ENCODE data around the gene RFX8.

Gene RFX8

GRCh38 chr2:101492936-101493473 is 18.1 kb upstream of the RFX8 start:
- H3K36me3 ChIP-seq (ENCODE audit: control insufficient read depth in 5 of 5, insufficient read depth in 5 of 5, low read length in 5 of 5), result no peaks in the 10 kb centered on the region
- H3K4me3 ChIP-seq (ENCODE audit: low read depth in 1 of 5, low read length in 5 of 5), result no peak overlapping the region
- H3K9me3 ChIP-seq (ENCODE audit: control insufficient read depth in 5 of 5, low read length in 5 of 5), result peaks cover 0 to 7% (median 0%) of the 10 kb centered on the region in 5 donors
- no peaks in the 10 kb centered on the region for H3K27me3 ChIP-seq (ENCODE audit: control insufficient read depth in 5 of 5, insufficient read depth in 4 of 5, low read length in 5 of 5)
- H3K9ac ChIP-seq (ENCODE audit: low read length in 5 of 5), result no peak overlapping the region
- H3K4me1 ChIP-seq (ENCODE audit: control insufficient read depth in 5 of 5, insufficient read depth in 5 of 5, low read length in 5 of 5), result no peaks in the 10 kb centered on the region
- H3K27ac ChIP-seq (ENCODE audit: low read depth, low read length), result no peak overlapping the region

GRCh38 chr2:101486994-101487393 is 12.1 kb upstream of the RFX8 start:
- H3K36me3 ChIP-seq (ENCODE audit: control insufficient read depth in 5 of 5, insufficient read depth in 5 of 5, low read length in 5 of 5), result no peaks in the 10 kb centered on the region
- peaks cover 0 to 11% (median 0%) of the 10 kb centered on the region in 5 donors for H3K4me1 ChIP-seq (ENCODE audit: control insufficient read depth in 5 of 5, insufficient read depth in 5 of 5, low read length in 5 of 5)
- H3K9ac ChIP-seq (ENCODE audit: low read length in 5 of 5), result no peak overlapping the region
- no peak overlapping the region for H3K4me3 ChIP-seq (ENCODE audit: low read depth in 1 of 5, low read length in 5 of 5)
- H3K27me3 ChIP-seq (ENCODE audit: control insufficient read depth in 5 of 5, insufficient read depth in 4 of 5, low read length in 5 of 5), result no peaks in the 10 kb centered on the region
- H3K9me3 ChIP-seq (ENCODE audit: control insufficient read depth in 5 of 5, low read length in 5 of 5), result peaks cover 0 to 7% (median 0%) of the 10 kb centered on the region in 5 donors
- no peak overlapping the region for H3K27ac ChIP-seq (ENCODE audit: low read depth, low read length)

GRCh38 chr2:101486258-101486701 is 11.4 kb upstream of the RFX8 start:
- H3K27ac ChIP-seq (ENCODE audit: low read depth, low read length), result no peak overlapping the region

GRCh38 chr2:101485856-101486255 is 10.9 kb upstream of the RFX8 start:
- H3K27ac ChIP-seq (ENCODE audit: low read depth, low read length), result no peak overlapping the region
- peaks cover 0 to 3% (median 0%) of the 10 kb centered on the region in 5 donors for H3K27me3 ChIP-seq (ENCODE audit: control insufficient read depth in 5 of 5, insufficient read depth in 4 of 5, low read length in 5 of 5)
- peaks cover 0 to 11% (median 0%) of the 10 kb centered on the region in 5 donors for H3K4me1 ChIP-seq (ENCODE audit: control insufficient read depth in 5 of 5, insufficient read depth in 5 of 5, low read length in 5 of 5)
- peaks cover 0 to 7% (median 0%) of the 10 kb centered on the region in 5 donors for H3K9me3 ChIP-seq (ENCODE audit: control insufficient read depth in 5 of 5, low read length in 5 of 5)
- H3K4me3 ChIP-seq (ENCODE audit: low read depth in 1 of 5, low read length in 5 of 5), result no peak overlapping the region
- H3K9ac ChIP-seq (ENCODE audit: low read length in 5 of 5), result no peak overlapping the region
- no peaks in the 10 kb centered on the region for H3K36me3 ChIP-seq (ENCODE audit: control insufficient read depth in 5 of 5, insufficient read depth in 5 of 5, low read length in 5 of 5)

More at GRCh38 chr2:101486258-101486701, 11.4 kb upstream of the RFX8 start:
- Histone ChIP-seq H3K27me3 (ENCODE audit: control insufficient read depth in 5 of 5, insufficient read depth in 4 of 5, low read length in 5 of 5) (no peaks in the 10 kb centered on the region), H3K4me1 (ENCODE audit: control insufficient read depth in 5 of 5, insufficient read depth in 5 of 5, low read length in 5 of 5) (peaks cover 0 to 11% (median 0%) of the 10 kb centered on the region in 5 donors), H3K36me3 (ENCODE audit: control insufficient read depth in 5 of 5, insufficient read depth in 5 of 5, low read length in 5 of 5) (no peaks in the 10 kb centered on the region), H3K9ac (ENCODE audit: low read length in 5 of 5) (no peak overlapping the region), H3K9me3 (ENCODE audit: control insufficient read depth in 5 of 5, low read length in 5 of 5) (peaks cover 0 to 7% (median 0%) of the 10 kb centered on the region in 5 donors), H3K4me3 (ENCODE audit: low read depth in 1 of 5, low read length in 5 of 5) (no peak overlapping the region)

- Histone ChIP-seq H3K27ac (ENCODE audit: low read depth, low read length) (no peak overlapping the region), H3K9ac (ENCODE audit: low read length in 5 of 5) (no peak overlapping the region), H3K27me3 (ENCODE audit: control insufficient read depth in 5 of 5, insufficient read depth in 4 of 5, low read length in 5 of 5) (peaks cover 0 to 5% (median 0%) of the 10 kb centered on the region in 5 donors), H3K4me3 (ENCODE audit: low read depth in 1 of 5, low read length in 5 of 5) (no peak overlapping the region), H3K4me1 (ENCODE audit: control insufficient read depth in 5 of 5, insufficient read depth in 5 of 5, low read length in 5 of 5) (no peaks in the 10 kb centered on the region), H3K9me3 (ENCODE audit: control insufficient read depth in 5 of 5, low read length in 5 of 5) (no peaks in the 10 kb centered on the region), H3K36me3 (ENCODE audit: control insufficient read depth in 5 of 5, insufficient read depth in 5 of 5, low read length in 5 of 5) (no peaks in the 10 kb centered on the region)
These were observed 5.9 kb upstream of the RFX8 start for GRCh38 chr2:101480764-101481163.

- H3K4me1 ChIP-seq (ENCODE audit: control insufficient read depth in 5 of 5, insufficient read depth in 5 of 5, low read length in 5 of 5), result peaks cover 1 to 5% (median 3%) of the 10 kb centered on the region in 5 donors
- no peak overlapping the region for H3K4me3 ChIP-seq (ENCODE audit: low read depth in 1 of 5, low read length in 5 of 5)
- peaks cover 0 to 5% (median 0%) of the 10 kb centered on the region in 5 donors for H3K27me3 ChIP-seq (ENCODE audit: control insufficient read depth in 5 of 5, insufficient read depth in 4 of 5, low read length in 5 of 5)
- no peaks in the 10 kb centered on the region for H3K9me3 ChIP-seq (ENCODE audit: control insufficient read depth in 5 of 5, low read length in 5 of 5)
- no peaks in the 10 kb centered on the region for H3K36me3 ChIP-seq (ENCODE audit: control insufficient read depth in 5 of 5, insufficient read depth in 5 of 5, low read length in 5 of 5)
- H3K9ac ChIP-seq (ENCODE audit: low read length in 5 of 5), result no peak overlapping the region
- H3K27ac ChIP-seq (ENCODE audit: low read depth, low read length), result no peak overlapping the region
These were observed 4.9 kb upstream of the RFX8 start for GRCh38 chr2:101479810-101480209.

- Histone ChIP-seq H3K4me1 (ENCODE audit: control insufficient read depth in 5 of 5, insufficient read depth in 5 of 5, low read length in 5 of 5) (peaks cover 1 to 10% (median 8%) of the 10 kb centered on the region in 5 donors), H3K27ac (ENCODE audit: low read depth, low read length) (no peak overlapping the region), H3K4me3 (ENCODE audit: low read depth in 1 of 5, low read length in 5 of 5) (no peak overlapping the region), H3K9ac (ENCODE audit: low read length in 5 of 5) (no peak overlapping the region), H3K27me3 (ENCODE audit: control insufficient read depth in 5 of 5, insufficient read depth in 4 of 5, low read length in 5 of 5) (peaks cover 0 to 5% (median 0%) of the 10 kb centered on the region in 5 donors), H3K9me3 (ENCODE audit: control insufficient read depth in 5 of 5, low read length in 5 of 5) (no peaks in the 10 kb centered on the region), H3K36me3 (ENCODE audit: control insufficient read depth in 5 of 5, insufficient read depth in 5 of 5, low read length in 5 of 5) (no peaks in the 10 kb centered on the region)
These were observed 4.4 kb upstream of the RFX8 start for GRCh38 chr2:101479328-101479727.

GRCh38 chr2:101478181-101479001 is 3.5 kb upstream of the RFX8 start:
- Histone ChIP-seq H3K9me3 (ENCODE audit: control insufficient read depth in 5 of 5, low read length in 5 of 5) (no peaks in the 10 kb centered on the region), H3K36me3 (ENCODE audit: control insufficient read depth in 5 of 5, insufficient read depth in 5 of 5, low read length in 5 of 5) (no peaks in the 10 kb centered on the region), H3K27ac (ENCODE audit: low read depth, low read length) (no peak overlapping the region), H3K4me3 (ENCODE audit: low read depth in 1 of 5, low read length in 5 of 5) (no peak overlapping the region), H3K4me1 (ENCODE audit: control insufficient read depth in 5 of 5, insufficient read depth in 5 of 5, low read length in 5 of 5) (peaks cover 1 to 19% (median 14%) of the 10 kb centered on the region in 5 donors), H3K27me3 (ENCODE audit: control insufficient read depth in 5 of 5, insufficient read depth in 4 of 5, low read length in 5 of 5) (peaks cover 0 to 5% (median 0%) of the 10 kb centered on the region in 5 donors), H3K9ac (ENCODE audit: low read length in 5 of 5) (no peak overlapping the region)

GRCh38 chr2:101477556-101477955 is 2.6 kb upstream of the RFX8 start:
- Histone ChIP-seq H3K27ac (ENCODE audit: low read depth, low read length) (no peak overlapping the region), H3K27me3 (ENCODE audit: control insufficient read depth in 5 of 5, insufficient read depth in 4 of 5, low read length in 5 of 5) (peaks cover 0 to 5% (median 0%) of the 10 kb centered on the region in 5 donors)

GRCh38 chr2:101476605-101477208 is 1.8 kb upstream of the RFX8 start:
- no peak overlapping the region for H3K27ac ChIP-seq (ENCODE audit: low read depth, low read length)
- no peaks in the 10 kb centered on the region for H3K9me3 ChIP-seq (ENCODE audit: control insufficient read depth in 5 of 5, low read length in 5 of 5)
- no peak overlapping the region for H3K4me3 ChIP-seq (ENCODE audit: low read depth in 1 of 5, low read length in 5 of 5)
- peaks cover 1 to 20% (median 14%) of the 10 kb centered on the region in 5 donors for H3K4me1 ChIP-seq (ENCODE audit: control insufficient read depth in 5 of 5, insufficient read depth in 5 of 5, low read length in 5 of 5)
- peaks cover 0 to 5% (median 0%) of the 10 kb centered on the region in 5 donors for H3K27me3 ChIP-seq (ENCODE audit: control insufficient read depth in 5 of 5, insufficient read depth in 4 of 5, low read length in 5 of 5)
- no peaks in the 10 kb centered on the region for H3K36me3 ChIP-seq (ENCODE audit: control insufficient read depth in 5 of 5, insufficient read depth in 5 of 5, low read length in 5 of 5)
- no peak overlapping the region for H3K9ac ChIP-seq (ENCODE audit: low read length in 5 of 5)

More at GRCh38 chr2:101477556-101477955, 2.6 kb upstream of the RFX8 start:
- H3K9ac ChIP-seq (ENCODE audit: low read length in 5 of 5), result no peak overlapping the region
- no peaks in the 10 kb centered on the region for H3K36me3 ChIP-seq (ENCODE audit: control insufficient read depth in 5 of 5, insufficient read depth in 5 of 5, low read length in 5 of 5)
- no peak overlapping the region for H3K4me3 ChIP-seq (ENCODE audit: low read depth in 1 of 5, low read length in 5 of 5)
- no peaks in the 10 kb centered on the region for H3K9me3 ChIP-seq (ENCODE audit: control insufficient read depth in 5 of 5, low read length in 5 of 5)
- H3K4me1 ChIP-seq (ENCODE audit: control insufficient read depth in 5 of 5, insufficient read depth in 5 of 5, low read length in 5 of 5), result peaks cover 1 to 20% (median 14%) of the 10 kb centered on the region in 5 donors
